Stimulated activated CD8-positive, alpha-beta memory T cell treated with anti-CD3 and anti-CD28 coated beads, Interleukin-12 subunit alpha, Interleukin-12 subunit beta, amount 100 ng/mL, for 1 hour (primary cell): ENCODE results near the gene ZKSCAN3.
"Not testable (repeated sequence)": the region's sequence is repeated elsewhere in the genome, so short reads cannot be mapped to it uniquely, and the experiment has no call there.

Experiments used
- DNase-seq: peaks from one replicate; pipeline ENCODE4 v3.0.0-alpha.2; 2020; ENCODE audit warnings: low read depth

ZKSCAN3 gene

DNA sequence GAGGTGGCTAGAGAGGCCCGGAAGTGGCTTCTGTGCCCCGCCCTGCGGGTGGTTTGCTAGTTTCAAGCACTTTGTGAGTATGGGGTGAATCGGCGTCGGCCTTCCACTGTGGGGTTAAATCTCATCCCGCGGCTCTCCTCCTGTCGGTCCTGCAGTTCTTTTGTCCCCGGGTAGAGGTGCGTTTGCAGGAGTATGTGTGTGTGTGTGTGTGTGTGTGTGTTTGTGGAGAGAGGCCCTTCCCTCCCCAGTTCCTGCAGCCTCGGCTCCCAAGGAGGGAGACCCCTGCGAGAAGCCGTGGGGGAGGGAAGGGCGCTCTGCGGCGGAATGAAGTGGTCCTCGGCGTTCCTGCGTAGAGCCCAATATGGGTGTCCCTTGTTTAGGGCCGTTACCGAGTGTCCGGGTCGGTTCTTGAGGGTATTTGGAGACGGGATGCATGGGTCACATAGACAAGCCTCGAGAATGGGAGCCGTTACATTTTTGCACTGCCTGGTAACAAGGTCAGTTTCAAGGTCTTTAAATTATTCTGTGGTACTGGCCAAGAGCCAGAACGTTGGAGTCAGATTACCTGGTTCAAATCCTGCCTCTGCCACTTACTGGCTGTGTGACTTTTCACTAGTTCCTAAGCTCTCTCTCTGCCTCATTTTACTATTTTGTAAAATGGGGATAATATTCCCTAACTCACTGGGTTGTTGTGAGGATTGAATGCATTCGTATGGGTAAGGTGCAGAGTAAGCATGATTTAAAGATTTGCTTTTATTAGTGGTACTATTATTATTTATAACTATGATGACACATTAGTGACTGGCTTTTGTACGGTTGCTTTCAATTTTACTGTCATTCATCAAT, at the start of gene ZKSCAN3:
Gene ZKSCAN3 (plus strand): TSS at position 56 of the 846 bp plus-strand sequence. CDS start 9,640 bp downstream, outside the sequence.
- peak; percentile 72 for DNase-seq

GRCh38 chr6:28303570-28303969, 46.2 kb upstream of the ZKSCAN3 start:
- DNase-seq = no peak

GRCh38 chr6:28306363-28306762, 43.4 kb upstream of the ZKSCAN3 start:
- DNase-seq = not testable (repeated sequence)

DNA sequence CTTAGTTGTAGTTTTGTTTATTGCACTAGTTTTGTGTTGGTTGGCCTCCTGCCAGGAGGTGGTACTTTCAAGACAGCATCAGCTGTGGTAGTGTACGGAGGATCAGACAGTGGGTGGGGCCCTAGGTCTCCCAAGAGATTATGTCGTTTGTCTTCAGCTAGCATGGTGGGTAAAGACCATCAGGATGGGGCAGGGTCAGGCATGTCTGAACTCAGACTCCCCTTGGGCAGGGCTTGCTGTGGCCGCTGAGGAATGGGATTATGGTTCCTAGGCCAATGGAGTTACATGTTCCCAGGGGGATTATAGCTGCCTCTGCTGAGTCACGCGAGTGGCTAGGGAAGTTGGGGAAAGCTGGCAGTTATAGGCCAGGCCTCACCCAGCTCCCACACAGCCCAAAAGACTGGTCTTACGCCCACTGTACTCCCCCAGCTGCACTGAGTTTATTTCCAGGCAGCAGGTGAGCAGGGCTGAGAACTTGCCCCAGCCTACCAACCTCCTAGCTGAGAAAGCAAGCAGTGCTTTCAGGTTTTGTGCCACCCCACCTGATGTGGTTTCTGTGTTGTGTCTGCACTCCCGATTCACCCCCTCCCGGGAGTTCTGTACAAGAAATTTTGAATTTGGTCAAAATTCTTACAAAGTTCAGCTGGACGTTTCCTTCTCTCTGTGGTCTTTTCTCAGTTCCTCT, 38.5 kb upstream of the ZKSCAN3 start:
- DNase-seq = no peak

DNA sequence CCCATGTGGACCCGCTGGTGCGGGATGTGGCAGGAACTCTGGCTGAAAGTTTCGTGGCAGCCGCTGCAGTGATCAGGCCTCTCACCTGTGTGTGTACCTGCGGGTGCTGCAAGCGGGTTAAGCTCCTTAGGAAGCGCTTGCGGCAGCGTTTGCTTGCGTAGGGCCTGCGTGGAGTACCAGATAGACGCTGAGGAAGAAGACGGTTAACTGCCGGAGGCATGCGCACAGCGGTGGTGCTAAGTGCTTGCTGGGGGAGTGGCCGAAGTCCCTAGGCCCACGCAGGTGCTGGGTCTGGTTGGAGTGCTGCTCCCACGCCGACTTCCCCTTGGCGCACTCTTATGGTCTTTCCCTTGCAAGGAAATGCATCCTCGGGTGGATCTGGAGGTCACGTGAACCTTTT, 36.8 kb upstream of the ZKSCAN3 start:
- DNase-seq = no peak

GRCh38 chr6:28315628-28316027, 34.1 kb upstream of the ZKSCAN3 start:
- no peak for DNase-seq

DNA sequence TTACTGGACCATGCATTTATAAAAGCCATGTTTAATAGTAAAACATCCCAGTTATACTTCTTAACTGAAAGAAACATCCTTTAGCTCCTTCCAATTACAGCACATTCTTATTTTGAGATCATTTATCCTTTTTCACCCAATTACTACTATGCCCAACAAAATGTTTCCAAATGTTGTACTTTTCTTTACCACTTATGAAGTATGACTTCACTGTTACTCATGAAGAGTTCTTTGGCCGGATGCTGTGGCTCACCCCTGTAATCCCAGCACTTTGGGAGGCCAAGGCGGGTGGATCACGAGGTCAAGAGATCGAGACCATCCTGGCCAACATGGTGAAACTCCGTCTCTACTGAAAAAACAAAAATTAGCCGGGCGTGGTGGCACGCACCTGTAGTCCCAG, 31.9 kb upstream of the ZKSCAN3 start:
- DNase-seq = not testable (repeated sequence)

- DNase-seq = no peak
Observed at GRCh38 chr6:28322661-28323060, 27.1 kb upstream of the ZKSCAN3 start.

DNA sequence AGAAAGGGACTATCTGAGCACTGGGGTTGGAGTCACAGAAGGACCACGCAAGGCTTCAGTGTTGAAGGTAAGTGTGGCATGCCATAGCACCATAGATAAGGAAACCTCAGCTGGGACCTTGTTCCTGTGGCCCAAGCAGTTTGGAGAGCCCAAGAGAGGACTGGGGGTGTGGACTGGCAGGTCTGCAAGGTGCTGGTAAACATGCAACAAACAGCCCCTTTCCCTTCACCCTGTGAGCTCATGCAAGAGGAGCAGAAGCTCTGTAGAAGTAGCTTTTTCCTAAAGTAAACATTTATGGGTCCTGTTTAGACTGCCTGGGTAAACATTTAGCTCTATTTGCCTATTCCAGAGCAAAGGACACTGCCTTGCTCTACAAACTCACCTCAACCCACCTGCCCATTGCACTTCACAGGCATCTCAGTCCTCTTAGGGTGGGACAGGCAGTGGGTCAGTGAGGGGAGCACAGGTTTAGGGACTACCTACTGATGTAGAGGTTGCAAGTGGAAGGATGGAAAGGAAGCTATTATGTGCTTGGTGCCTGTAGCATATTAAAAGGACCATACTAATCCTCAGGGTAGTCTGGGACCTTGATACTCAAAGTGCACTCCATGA, 25.8 kb upstream of the ZKSCAN3 start:
- DNase-seq = no peak

DNA sequence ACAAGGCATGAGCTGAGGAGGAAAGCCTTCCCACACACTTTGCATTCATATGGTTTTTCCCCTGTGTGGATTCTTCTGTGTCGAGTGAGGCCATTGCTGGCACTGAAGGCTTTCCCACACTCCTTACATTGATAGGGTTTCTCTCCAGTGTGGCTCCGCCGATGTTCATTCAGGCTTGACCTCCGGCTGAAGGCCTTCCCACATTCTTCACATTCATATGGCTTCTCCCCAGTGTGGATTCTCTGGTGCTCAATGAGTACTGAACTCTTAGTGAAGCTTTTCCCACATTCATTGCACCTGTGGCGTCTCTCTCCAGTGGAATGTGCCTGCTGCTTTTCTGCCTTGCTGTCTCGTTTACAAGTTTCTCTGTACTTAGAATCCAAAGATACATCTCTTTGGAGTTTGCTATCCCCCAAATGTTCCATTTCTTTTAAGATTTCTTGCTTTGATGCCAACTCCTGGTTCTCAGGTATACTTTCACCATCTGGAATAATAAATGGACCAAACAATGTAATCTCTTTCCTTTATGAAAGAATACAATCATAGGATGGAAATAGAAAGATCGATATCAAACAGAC, 23.3 kb upstream of the ZKSCAN3 start:
- DNase-seq = no peak

DNA sequence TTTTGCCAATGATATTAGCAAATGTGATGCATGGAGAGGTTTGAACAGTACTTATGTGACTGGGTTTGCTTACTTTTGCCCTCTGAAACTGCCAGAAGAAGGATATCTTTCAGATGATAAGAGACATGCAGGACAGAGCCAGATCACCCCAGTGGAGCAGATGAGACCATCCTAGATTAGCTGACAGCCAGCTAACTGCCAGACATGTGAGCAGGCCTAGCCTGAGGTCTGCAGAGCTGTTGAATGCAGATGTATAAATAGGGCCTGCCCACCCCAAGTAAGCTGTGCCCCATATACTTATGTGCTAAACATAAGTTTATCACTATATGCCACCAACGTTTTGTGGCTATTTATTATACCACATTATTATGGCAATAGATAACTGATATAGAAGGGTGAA, 19.7 kb upstream of the ZKSCAN3 start:
- no peak for DNase-seq

- no peak for DNase-seq
Observed at GRCh38 chr6:28333047-28333446, 16.7 kb upstream of the ZKSCAN3 start.

DNA sequence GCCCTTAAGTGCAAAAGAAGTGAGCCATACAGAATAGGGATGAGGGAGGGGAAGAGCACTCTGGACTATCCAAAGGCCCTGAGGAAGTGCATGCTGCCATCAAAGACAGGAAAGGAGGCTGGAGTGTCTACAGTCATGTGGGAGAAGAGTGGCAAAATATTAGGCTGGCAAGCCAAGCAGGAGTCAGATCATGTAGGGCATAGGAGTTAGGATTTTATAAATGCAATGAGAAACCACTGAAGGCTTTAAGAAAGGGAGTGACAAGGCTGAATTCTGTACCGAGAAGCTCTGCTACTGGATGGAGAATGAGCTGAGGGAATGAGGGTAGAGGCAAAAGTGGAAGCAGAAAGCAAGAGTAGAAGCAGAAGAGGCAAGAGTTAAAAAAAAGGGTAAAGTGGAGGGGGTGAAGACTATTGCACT, 16.1 kb upstream of the ZKSCAN3 start:
- DNase-seq = no peak

DNA sequence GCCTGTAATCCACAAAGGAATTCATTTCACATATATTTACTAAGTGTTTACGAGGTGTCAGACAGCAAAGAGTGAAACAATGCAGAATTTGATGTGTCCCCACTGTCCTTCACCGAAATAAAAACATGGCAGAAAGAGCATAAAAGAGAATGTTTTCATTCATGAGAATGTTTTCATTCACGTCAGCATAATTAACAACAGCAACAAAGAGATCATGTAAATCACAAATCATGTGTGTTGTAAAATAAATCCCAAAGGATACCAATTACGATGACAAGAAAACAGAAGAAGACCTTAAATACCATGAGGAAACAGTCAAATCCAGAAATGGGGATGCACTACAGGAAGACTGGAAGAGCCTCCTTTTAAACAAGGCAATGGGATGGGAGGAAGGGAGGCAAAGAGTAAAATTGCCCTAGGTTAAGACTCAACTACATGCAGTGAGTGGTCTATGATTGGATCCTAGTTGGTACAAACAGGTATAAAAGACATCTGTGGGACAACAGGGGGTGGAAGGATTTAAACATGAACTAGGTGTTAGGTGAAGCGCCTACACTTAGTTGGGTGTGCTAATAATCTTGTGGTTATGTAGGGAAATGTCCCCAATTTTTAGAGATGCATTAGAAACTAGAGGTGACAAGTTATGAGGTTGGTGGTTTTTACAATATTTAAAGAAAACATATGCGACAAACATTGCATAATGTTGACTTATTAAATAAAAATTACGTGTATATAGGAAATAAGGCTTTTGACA, 15.3 kb upstream of the ZKSCAN3 start:
- DNase-seq = no peak

DNA sequence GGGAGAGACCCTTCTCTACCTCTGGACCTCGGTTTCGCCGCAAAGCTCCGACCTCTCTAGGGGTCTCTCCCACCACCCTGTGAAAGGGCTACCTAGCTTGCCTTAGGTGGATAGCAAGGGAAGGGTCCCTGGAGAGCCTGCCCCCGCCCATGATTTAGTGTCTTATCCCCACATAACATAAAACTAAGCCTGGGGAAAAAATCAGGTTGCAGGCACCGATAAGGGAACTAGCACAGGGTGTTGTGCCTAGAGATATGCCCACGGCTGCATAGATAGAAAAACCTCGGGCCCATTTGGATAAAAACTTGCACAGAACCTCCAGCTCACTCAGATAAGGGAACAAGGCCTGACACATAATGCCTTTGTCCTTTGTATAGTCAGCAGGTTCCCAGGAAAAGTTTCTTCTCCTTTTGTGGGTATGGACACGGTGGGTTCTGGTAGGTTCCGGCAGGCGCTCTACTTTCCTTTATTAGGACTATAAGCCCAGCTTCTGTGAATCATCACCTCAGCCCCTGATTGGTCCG, 14.6 kb upstream of the ZKSCAN3 start:
- no peak for DNase-seq

DNA sequence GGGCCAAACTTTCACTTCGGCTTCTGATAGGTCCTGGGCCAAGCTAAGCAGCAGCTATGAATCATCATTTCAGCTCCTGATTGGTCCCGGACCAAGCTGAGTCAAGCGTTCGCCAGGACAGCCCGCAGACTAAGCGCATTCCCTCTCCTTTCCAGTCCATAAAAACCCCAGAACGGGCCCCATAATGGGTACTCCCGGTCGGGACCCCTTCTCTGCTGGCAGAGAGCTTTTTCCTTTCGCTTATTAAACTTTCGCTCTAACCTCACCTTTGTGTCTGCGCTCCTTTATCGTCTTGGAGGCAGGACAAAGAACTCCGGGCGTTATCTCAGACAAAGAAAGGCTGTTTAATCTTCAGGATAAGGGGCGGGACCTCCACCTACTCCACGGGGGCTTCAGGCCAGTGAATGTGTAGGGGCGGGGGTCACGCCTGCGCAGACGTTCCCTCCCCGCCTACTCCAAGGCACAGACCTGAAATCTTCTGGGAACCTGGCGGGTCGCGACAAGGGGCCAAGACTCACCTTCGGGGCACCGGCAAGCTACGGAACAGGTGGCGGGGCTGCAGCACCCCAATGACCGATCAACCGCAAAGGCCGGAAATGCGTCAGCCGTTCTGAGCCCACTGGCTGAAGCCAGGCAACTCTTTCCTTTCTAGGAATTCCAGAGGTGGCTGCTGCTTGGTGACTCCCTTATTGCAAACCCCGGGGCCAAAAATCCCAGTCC, 14.0 kb upstream of the ZKSCAN3 start, which contains the start of gene ZSCAN31:
Gene ZSCAN31 (minus strand): TSS at position 585 of the 720 bp plus-strand sequence. CDS start 6,465 bp downstream, outside the sequence.
- peak; percentile 73 for DNase-seq

DNA sequence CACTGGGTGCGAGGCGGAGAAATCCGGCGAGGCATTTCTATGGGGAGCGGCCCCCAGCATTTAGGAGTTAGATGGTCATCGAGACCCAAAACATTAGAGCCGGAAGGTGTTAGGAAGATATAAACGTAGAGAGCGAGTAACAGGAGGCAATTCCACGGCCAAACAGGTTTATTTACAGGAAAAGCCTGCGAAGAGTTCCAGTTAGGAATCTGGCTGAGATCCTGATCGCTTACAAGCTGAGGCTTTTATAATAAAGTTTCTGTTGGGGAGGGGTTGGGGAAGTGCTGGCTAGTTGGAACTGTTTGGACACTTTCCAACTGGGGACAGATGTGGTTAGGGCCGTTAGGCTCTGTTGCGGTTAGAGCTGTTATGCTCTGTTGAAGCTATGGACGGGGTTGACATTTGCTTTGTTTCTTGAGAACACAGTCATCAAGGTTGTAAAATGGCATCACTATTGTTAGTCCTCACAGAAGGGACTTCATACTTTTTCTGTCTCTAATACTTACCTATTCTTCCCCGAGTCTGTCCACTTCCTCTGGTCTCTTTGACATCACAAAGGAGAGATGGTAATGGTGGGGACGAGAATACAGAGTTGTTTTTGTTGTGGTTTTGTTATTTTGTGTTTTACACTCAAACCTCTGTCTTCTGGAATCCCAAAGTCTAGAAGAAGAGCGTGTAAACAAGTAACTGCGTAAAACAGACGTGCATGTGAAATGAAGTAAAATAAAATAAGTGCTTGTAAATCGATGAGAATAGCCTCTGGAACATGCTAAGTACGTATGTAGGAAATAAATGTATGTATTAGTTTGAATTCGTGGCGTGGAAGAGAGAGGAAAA, 13.2 kb upstream of the ZKSCAN3 start:
- DNase-seq = no peak

- no peak for DNase-seq
Observed at GRCh38 chr6:28337121-28337520, 12.6 kb upstream of the ZKSCAN3 start.

- no peak for DNase-seq
Observed at GRCh38 chr6:28340310-28341095, 9.2 kb upstream of the ZKSCAN3 start.
